Prostate gland (tissue), 2 donors: ENCODE data around the gene KHDC4.

ENCODE experiments used
- POLR2A ChIP-seq: fragments of 450-650 bp; IDR thresholded peaks from one replicate; pipeline ENCODE4 v1.6.1; 2016; ENCODE audit warnings: antibody characterized with exemption, mild to moderate bottlenecking
- POLR2AphosphoS5 ChIP-seq: sonication (generic); formaldehyde crosslinking; IDR thresholded peaks from one replicate; pipeline ENCODE4 v1.6.1; 2017; ENCODE audit warnings: antibody characterized with exemption
- TF ChIP-seq, protein P1 (sequence below), 4 experiments: fragments of 200-600 bp in 2 of 4; fragments of 450-650 bp in 2 of 4; sonication (generic) in 2 of 4; IDR thresholded peaks; 1 replicate in 3 of 4; 2 replicates in 1 of 4; pipeline ENCODE4 v1.5.1; 2016 to 2019; ENCODE audit warnings: antibody characterized with exemption in 4 of 4, mild to moderate bottlenecking in 2 of 4, moderate library complexity in 2 of 4

DNA sequence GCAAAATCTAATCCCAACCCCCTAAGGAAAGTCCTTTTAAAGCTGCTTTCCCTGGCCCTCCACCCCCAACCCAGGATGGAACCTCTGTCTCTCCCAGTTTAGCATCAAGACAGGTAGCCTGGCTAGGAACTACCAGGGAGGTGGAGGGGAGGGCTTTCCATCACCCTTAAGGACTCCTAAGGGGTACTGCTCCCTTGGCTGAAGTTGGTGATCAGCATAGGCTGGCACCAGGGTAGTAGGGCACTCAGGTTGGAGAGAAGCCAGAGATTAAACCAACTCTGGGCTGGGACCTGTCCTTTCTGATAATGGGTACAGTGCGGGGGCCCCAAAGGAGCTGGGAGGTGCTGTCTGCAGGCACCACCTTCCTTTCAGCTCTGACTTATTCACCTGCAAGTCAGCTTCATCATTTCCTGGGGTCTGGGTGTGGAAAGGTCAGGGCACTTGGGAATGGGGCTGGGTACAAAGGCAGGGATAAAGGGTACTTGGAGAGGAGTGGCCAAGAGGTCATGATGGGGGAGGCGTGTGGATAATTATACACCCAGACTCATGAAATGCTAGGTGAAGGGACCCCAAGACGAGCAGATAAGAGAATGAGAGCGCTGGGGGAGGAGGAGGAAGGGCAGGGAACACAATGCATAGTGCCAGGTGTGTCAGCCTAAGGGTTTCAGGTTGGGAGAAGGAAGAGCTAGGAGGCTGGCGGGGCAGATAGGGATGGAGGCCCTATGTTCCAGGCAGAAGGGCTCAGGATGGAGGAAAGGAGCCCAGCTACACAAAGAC, 42.9 kb upstream of the KHDC4 start:
- TF ChIP-seq, protein P1, sequence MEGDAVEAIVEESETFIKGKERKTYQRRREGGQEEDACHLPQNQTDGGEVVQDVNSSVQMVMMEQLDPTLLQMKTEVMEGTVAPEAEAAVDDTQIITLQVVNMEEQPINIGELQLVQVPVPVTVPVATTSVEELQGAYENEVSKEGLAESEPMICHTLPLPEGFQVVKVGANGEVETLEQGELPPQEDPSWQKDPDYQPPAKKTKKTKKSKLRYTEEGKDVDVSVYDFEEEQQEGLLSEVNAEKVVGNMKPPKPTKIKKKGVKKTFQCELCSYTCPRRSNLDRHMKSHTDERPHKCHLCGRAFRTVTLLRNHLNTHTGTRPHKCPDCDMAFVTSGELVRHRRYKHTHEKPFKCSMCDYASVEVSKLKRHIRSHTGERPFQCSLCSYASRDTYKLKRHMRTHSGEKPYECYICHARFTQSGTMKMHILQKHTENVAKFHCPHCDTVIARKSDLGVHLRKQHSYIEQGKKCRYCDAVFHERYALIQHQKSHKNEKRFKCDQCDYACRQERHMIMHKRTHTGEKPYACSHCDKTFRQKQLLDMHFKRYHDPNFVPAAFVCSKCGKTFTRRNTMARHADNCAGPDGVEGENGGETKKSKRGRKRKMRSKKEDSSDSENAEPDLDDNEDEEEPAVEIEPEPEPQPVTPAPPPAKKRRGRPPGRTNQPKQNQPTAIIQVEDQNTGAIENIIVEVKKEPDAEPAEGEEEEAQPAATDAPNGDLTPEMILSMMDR (IDR thresholded peaks at IDR 0.05), result no peak
- TF ChIP-seq POLR2A, result no peak
- no peak for TF ChIP-seq POLR2AphosphoS5
